Endodermal cell (in vitro differentiated cells): ENCODE results near the gene VOPP1. TPM values are rescaled to one million over a fixed set of nuclear protein-coding genes. Genes with fewer than 3 reads are reported as not detected.

Source experiments
- DNase-seq: peaks from one replicate; pipeline ENCODE4 v3.0.0-alpha.2; 2017
- H3K27ac ChIP-seq: 2 replicates; pipeline ENCODE4 v1.5.1; 2013; ENCODE audit warnings: mild to moderate bottlenecking, low read depth, low read length, moderate library complexity
- H3K27me3 ChIP-seq: 2 replicates; pipeline ENCODE4 v1.6.1; 2013; ENCODE audit warnings: mild to moderate bottlenecking, low read length, moderate library complexity; ENCODE audit not compliant: insufficient read depth, control insufficient read depth, poor library complexity, severe bottlenecking
- H3K36me3 ChIP-seq: 2 replicates; pipeline ENCODE4 v1.7.0; 2013; ENCODE audit warnings: mild to moderate bottlenecking, low read length, moderate library complexity; ENCODE audit not compliant: control insufficient read depth, insufficient read depth
- H3K4me1 ChIP-seq: one replicate; pipeline ENCODE4 v1.7.0; 2013; ENCODE audit warnings: low read length; ENCODE audit not compliant: control insufficient read depth, insufficient read depth
- H3K4me3 ChIP-seq: 2 replicates; pipeline ENCODE4 v1.5.1; 2013; ENCODE audit warnings: mild to moderate bottlenecking, low read length, moderate library complexity
- H3K9ac ChIP-seq: 2 replicates; pipeline ENCODE4 v1.6.1; 2013; ENCODE audit warnings: mild to moderate bottlenecking, low read length, moderate library complexity; ENCODE audit not compliant: poor library complexity, severe bottlenecking; ENCODE audit errors: extremely low read depth
- H3K9me3 ChIP-seq: 2 replicates; pipeline ENCODE4 v1.6.1; 2013; ENCODE audit warnings: mild to moderate bottlenecking, low read length, moderate library complexity; ENCODE audit not compliant: control insufficient read depth
- H3K27ac Mint-ChIP-seq: 2 replicates; pipeline ENCODE4 v1.8.0; 2020; ENCODE audit warnings: mixed read lengths
- H3K27me3 Mint-ChIP-seq: 2 replicates; pipeline ENCODE4 v1.8.0; 2021; ENCODE audit warnings: mild to moderate bottlenecking, mixed read lengths; ENCODE audit not compliant: insufficient read depth
- H3K36me3 Mint-ChIP-seq: 2 replicates; pipeline ENCODE4 v1.8.0; 2020; ENCODE audit warnings: low read depth, mixed read lengths
- H3K4me1 Mint-ChIP-seq: 2 replicates; pipeline ENCODE4 v1.8.0; 2020; ENCODE audit warnings: mixed read lengths
- H3K4me3 Mint-ChIP-seq: 2 replicates; pipeline ENCODE4 v1.8.0; 2020; ENCODE audit warnings: mild to moderate bottlenecking, moderate library complexity, mixed read lengths
- H3K9me3 Mint-ChIP-seq: 2 replicates; pipeline ENCODE4 v1.8.0; 2020; ENCODE audit warnings: mild to moderate bottlenecking, mixed read lengths
- WGBS, 2 experiments: methylation state at CpG; one replicate each; pipeline versions ENCODE4 v1.1.5 to v1.1.7; 2013; ENCODE audit warnings: missing lambda C conversion rate in 2 of 2, mixed read lengths in 1 of 2; ENCODE audit not compliant: insufficient coverage in 1 of 2, insufficient read length in 1 of 2; 5-methylcytosine and 5-hydroxymethylcytosine counted together
- total RNA-seq, 2 donors: library from RNA; stranded (reverse); fragmentation: NEBNext Ultra II Directional in 1 of 2; extraction: Animal tissue kit (Norgen Biotek cat#: 25700) in 1 of 2; gene quantifications; 2 replicates in 1 of 2; 3 replicates in 1 of 2; pipeline ENCODE4 v1.2.1, GENCODE V29; 2021
- TF ChIP-seq, protein P1 (sequence below): fragments of 200-600 bp; sonication (generic); conservative IDR thresholded peaks from 2 replicates; pipeline ENCODE4 v1.5.0; 2021; ENCODE audit warnings: antibody characterized with exemption, mild to moderate bottlenecking

Gene VOPP1
- total RNA-seq, 2 donors from 2014 or later, result 48.8 to 53.6 TPM

DNA sequence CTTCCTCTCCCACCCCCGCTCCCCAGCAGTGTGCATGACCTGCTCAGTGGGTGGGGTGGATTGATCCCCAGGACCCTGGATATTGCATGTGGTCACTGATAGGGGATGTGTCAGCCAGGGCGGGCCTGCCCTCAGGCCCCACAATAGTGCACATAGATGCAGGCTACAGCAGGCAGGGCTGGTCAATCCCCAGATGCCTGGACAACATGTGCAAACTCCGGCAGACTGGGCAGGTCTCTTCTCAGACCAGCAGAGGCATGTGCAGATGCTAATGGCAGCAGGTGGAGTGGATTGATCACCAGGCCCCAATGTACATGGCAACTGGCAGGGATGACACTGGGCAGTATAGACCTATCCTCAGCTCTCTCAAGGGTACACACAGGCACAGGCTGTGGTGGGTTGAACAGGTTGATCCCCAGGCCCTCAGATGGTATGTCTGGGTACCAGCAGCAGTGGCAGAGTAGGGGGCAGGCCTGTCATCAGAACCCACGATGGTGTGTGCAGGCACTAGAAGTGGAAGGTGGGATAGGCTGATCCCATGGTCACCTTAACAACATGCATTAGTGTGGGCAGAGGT lies 108.5 kb downstream of the VOPP1 start:
- H3K9me3 ChIP-seq, result peaks cover 58% of the 10 kb centered on the region
- Mint-ChIP-seq H3K4me1 (no peaks in the 10 kb centered on the region), H3K4me3 (no peak overlapping the region), H3K27ac (no peak overlapping the region), H3K36me3 (peaks cover 59% of the 10 kb centered on the region), H3K9me3 (peaks cover 66% of the 10 kb centered on the region), H3K27me3 (peaks cover 2% of the 10 kb centered on the region)
- no peaks in the 10 kb centered on the region for H3K4me1 ChIP-seq
- peaks cover 23% of the 10 kb centered on the region for H3K36me3 ChIP-seq
- no peak for DNase-seq
- H3K27ac ChIP-seq, result no peak overlapping the region
- no peak overlapping the region for H3K9ac ChIP-seq
- peak overlapping the region; percentile 17 for H3K4me3 ChIP-seq
- 89 to 100% methylated on average over 2 to 4 of the region's 4 CpGs for WGBS, 2 experiments
- H3K27me3 ChIP-seq, result no peaks in the 10 kb centered on the region
- TF ChIP-seq, protein P1, sequence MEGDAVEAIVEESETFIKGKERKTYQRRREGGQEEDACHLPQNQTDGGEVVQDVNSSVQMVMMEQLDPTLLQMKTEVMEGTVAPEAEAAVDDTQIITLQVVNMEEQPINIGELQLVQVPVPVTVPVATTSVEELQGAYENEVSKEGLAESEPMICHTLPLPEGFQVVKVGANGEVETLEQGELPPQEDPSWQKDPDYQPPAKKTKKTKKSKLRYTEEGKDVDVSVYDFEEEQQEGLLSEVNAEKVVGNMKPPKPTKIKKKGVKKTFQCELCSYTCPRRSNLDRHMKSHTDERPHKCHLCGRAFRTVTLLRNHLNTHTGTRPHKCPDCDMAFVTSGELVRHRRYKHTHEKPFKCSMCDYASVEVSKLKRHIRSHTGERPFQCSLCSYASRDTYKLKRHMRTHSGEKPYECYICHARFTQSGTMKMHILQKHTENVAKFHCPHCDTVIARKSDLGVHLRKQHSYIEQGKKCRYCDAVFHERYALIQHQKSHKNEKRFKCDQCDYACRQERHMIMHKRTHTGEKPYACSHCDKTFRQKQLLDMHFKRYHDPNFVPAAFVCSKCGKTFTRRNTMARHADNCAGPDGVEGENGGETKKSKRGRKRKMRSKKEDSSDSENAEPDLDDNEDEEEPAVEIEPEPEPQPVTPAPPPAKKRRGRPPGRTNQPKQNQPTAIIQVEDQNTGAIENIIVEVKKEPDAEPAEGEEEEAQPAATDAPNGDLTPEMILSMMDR, result no peak

DNA sequence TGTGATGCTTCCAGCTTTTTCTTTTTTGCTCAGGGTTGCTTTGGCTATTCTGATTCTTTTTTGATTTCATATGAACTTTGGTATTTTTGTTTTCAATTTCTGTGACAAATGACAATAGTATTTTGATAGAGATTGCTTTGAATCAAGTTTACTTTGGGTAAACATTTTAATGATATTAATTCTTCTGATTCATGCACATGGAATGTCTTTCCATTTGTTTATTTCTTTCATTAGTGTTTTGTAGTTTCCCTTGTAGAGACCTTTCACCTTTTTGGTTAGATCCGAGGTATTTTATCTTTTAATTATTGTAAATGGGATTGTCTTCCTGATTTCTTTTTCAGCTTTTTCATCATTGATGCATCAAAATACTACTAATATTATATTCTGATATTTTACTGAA lies 114.0 kb downstream of the VOPP1 start:
- H3K4me3 Mint-ChIP-seq, result no peak overlapping the region
- Histone ChIP-seq H3K27ac (no peak overlapping the region), H3K27me3 (no peaks in the 10 kb centered on the region), H3K4me1 (no peaks in the 10 kb centered on the region), H3K9me3 (peaks cover 43% of the 10 kb centered on the region), H3K4me3 (no peak overlapping the region), H3K9ac (no peak overlapping the region), H3K36me3 (peaks cover 2% of the 10 kb centered on the region)
- H3K36me3 Mint-ChIP-seq, result peaks cover 10% of the 10 kb centered on the region
- TF ChIP-seq, protein P1, result no peak
- peaks cover 2% of the 10 kb centered on the region for H3K27me3 Mint-ChIP-seq
- H3K9me3 Mint-ChIP-seq, result peaks cover 56% of the 10 kb centered on the region
- H3K27ac Mint-ChIP-seq, result no peak overlapping the region
- no peak for DNase-seq
- H3K4me1 Mint-ChIP-seq, result peaks cover 5% of the 10 kb centered on the region
- 100% methylated on average over 1 of the region's 1 CpG; no CpG with 5 or more reads in 1 of the 2 experiments for WGBS, 2 experiments

DNA sequence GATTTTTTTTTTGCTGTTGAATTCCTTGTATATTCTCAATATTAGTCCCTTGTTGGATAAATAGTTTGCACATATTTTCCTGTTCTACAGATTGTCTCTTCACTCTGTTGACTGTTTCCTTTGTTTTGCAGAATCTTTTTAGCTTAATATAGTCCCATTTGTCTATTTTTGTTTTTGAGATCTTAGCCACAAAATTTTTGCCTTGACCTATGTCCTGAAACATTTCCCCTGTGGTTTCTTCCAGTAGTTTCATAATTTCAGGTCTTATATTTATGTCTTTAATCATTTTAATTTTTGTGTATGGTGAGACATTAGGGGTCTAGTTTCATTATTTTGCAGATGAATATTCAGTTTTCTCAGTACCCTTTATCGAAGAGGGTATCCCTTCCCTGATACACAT lies 114.5 kb downstream of the VOPP1 start:
- Histone ChIP-seq H3K9ac (no peak overlapping the region), H3K9me3 (peaks cover 38% of the 10 kb centered on the region), H3K27ac (no peak overlapping the region), H3K27me3 (no peaks in the 10 kb centered on the region), H3K4me1 (no peaks in the 10 kb centered on the region), H3K36me3 (no peaks in the 10 kb centered on the region), H3K4me3 (no peak overlapping the region)
- Mint-ChIP-seq H3K9me3 (peaks cover 53% of the 10 kb centered on the region), H3K27ac (no peak overlapping the region), H3K36me3 (peaks cover 7% of the 10 kb centered on the region), H3K4me3 (no peak overlapping the region), H3K27me3 (peaks cover 2% of the 10 kb centered on the region), H3K4me1 (peaks cover 5% of the 10 kb centered on the region)
- no peak for DNase-seq
- WGBS, 2 experiments, result 75% methylated on average over 1 of the region's 1 CpG; no CpG with 5 or more reads in 1 of the 2 experiments
- TF ChIP-seq, protein P1, result no peak
